ENCODE measurements around the gene KIF9.
A peak's percentile ranks its signal among the peaks of the same experiment; 100 is the strongest.
"Not testable (repeated sequence)": the region's sequence is repeated elsewhere in the genome, so short reads cannot be mapped to it uniquely, and the experiment has no call there.

The KIF9 gene

GRCh38 chr3:47282424-47283192 lies at the start of gene KIF9, which contains the start of gene KLHL18:
TSS of gene KIF9 (minus strand) at chr3:47282799. CDS start at chr3:47277374, 5,425 bp downstream.
TSS of gene KLHL18 (plus strand) at chr3:47282944. CDS start at chr3:47282966, 22 bp downstream.
- peak; percentile 89 for DNase-seq (ENCODE audit: low read depth)

- DNase-seq (ENCODE audit: low read depth) = peak; percentile 74
These were observed 41.8 kb upstream of the KIF9 start for GRCh38 chr3:47324278-47324865.

- DNase-seq (ENCODE audit: low read depth) = no peak
These were observed 41.1 kb upstream of the KIF9 start for GRCh38 chr3:47323431-47324277.

- no peak for DNase-seq (ENCODE audit: low read depth)
These were observed 37.4 kb upstream of the KIF9 start for GRCh38 chr3:47319956-47320355.

- no peak for DNase-seq (ENCODE audit: low read depth)
These were observed 36.3 kb upstream of the KIF9 start for GRCh38 chr3:47318916-47319315.

GRCh38 chr3:47316151-47316550 lies 33.6 kb upstream of the KIF9 start:
- not testable (repeated sequence) for DNase-seq (ENCODE audit: low read depth)

GRCh38 chr3:47315069-47315647 lies 32.6 kb upstream of the KIF9 start:
- DNase-seq (ENCODE audit: low read depth) = no peak

GRCh38 chr3:47314056-47314764 lies 31.6 kb upstream of the KIF9 start:
- DNase-seq (ENCODE audit: low read depth) = no peak

GRCh38 chr3:47313341-47314055 lies 30.9 kb upstream of the KIF9 start:
- DNase-seq (ENCODE audit: low read depth) = no peak

GRCh38 chr3:47310391-47310790 lies 27.8 kb upstream of the KIF9 start:
- no peak for DNase-seq (ENCODE audit: low read depth)

- DNase-seq (ENCODE audit: low read depth) = not testable (repeated sequence)
These were observed 26.6 kb upstream of the KIF9 start for GRCh38 chr3:47309231-47309630.

GRCh38 chr3:47306022-47306421 lies 23.4 kb upstream of the KIF9 start:
- DNase-seq (ENCODE audit: low read depth) = no peak

GRCh38 chr3:47301456-47301855 lies 18.9 kb upstream of the KIF9 start:
- DNase-seq (ENCODE audit: low read depth) = no peak

GRCh38 chr3:47299381-47300318 lies 17.1 kb upstream of the KIF9 start:
- no peak for DNase-seq (ENCODE audit: low read depth)

- no peak for DNase-seq (ENCODE audit: low read depth)
These were observed 15.8 kb upstream of the KIF9 start for GRCh38 chr3:47298439-47298838.

- no peak for DNase-seq (ENCODE audit: low read depth)
These were observed 14.1 kb upstream of the KIF9 start for GRCh38 chr3:47296562-47297302.

GRCh38 chr3:47295976-47296375 lies 13.4 kb upstream of the KIF9 start:
- DNase-seq (ENCODE audit: low read depth) = no peak

GRCh38 chr3:47295322-47295721 lies 12.7 kb upstream of the KIF9 start:
- no peak for DNase-seq (ENCODE audit: low read depth)

GRCh38 chr3:47294392-47294791 lies 11.8 kb upstream of the KIF9 start:
- DNase-seq (ENCODE audit: low read depth) = no peak
